Measurements from ENCODE around the gene OLFML2A. TPM values are rescaled to one million over a fixed set of nuclear protein-coding genes. Genes with fewer than 3 reads are reported as not detected.

The OLFML2A gene
- total and polyA plus RNA-seq, 2 of the 13 experiments (the other 11 are each of a cell fraction or from before 2014, with no cell fraction given): 0.01 to 0.02 TPM

DNA sequence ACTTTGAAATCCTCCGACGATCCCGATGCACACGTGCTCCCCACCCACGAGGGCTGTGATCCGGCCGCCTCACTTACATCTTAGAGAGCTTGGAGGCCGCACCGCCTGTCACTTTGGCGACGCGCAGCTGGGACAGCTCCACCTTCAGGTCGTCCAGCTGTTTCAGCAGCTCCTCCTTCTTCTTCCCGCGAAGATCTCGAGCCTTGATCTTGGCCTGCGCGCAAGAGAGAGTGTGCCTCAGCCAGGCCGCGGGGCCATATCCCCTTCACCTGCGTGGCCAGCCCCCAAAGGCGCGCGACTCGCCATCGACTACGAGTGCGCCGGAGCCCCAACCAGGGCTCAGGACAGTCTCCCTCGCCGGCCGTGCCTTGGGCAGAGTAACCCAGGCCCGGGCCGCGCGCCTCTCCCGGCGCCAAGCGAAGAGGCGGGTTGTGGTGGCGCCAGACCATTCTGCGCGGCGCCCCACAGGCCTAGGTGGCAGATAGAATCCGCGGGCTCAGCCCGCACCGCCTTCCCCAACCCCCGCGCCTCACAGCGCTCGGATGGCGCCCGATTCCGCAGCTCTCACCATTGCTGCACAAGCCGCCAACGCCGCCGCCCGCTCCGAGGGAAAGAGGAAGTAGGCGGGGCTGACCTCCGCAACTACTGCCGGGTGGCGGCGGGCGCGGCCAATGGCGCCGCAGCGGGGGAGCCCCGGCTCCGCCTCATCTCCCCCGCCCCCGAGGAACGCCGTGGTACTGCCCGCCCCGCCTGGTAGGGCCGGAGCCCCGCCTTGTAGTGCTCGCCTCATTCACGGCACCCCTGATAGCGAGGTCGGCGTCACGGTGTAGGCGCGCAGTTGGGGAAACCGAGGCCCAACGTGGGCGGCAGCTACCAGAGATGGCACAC is 84.7 kb downstream of the OLFML2A start, which contains the start of the genes ARPC5L and RPL35 (continued):
- TF ChIP-seq, protein P1, sequence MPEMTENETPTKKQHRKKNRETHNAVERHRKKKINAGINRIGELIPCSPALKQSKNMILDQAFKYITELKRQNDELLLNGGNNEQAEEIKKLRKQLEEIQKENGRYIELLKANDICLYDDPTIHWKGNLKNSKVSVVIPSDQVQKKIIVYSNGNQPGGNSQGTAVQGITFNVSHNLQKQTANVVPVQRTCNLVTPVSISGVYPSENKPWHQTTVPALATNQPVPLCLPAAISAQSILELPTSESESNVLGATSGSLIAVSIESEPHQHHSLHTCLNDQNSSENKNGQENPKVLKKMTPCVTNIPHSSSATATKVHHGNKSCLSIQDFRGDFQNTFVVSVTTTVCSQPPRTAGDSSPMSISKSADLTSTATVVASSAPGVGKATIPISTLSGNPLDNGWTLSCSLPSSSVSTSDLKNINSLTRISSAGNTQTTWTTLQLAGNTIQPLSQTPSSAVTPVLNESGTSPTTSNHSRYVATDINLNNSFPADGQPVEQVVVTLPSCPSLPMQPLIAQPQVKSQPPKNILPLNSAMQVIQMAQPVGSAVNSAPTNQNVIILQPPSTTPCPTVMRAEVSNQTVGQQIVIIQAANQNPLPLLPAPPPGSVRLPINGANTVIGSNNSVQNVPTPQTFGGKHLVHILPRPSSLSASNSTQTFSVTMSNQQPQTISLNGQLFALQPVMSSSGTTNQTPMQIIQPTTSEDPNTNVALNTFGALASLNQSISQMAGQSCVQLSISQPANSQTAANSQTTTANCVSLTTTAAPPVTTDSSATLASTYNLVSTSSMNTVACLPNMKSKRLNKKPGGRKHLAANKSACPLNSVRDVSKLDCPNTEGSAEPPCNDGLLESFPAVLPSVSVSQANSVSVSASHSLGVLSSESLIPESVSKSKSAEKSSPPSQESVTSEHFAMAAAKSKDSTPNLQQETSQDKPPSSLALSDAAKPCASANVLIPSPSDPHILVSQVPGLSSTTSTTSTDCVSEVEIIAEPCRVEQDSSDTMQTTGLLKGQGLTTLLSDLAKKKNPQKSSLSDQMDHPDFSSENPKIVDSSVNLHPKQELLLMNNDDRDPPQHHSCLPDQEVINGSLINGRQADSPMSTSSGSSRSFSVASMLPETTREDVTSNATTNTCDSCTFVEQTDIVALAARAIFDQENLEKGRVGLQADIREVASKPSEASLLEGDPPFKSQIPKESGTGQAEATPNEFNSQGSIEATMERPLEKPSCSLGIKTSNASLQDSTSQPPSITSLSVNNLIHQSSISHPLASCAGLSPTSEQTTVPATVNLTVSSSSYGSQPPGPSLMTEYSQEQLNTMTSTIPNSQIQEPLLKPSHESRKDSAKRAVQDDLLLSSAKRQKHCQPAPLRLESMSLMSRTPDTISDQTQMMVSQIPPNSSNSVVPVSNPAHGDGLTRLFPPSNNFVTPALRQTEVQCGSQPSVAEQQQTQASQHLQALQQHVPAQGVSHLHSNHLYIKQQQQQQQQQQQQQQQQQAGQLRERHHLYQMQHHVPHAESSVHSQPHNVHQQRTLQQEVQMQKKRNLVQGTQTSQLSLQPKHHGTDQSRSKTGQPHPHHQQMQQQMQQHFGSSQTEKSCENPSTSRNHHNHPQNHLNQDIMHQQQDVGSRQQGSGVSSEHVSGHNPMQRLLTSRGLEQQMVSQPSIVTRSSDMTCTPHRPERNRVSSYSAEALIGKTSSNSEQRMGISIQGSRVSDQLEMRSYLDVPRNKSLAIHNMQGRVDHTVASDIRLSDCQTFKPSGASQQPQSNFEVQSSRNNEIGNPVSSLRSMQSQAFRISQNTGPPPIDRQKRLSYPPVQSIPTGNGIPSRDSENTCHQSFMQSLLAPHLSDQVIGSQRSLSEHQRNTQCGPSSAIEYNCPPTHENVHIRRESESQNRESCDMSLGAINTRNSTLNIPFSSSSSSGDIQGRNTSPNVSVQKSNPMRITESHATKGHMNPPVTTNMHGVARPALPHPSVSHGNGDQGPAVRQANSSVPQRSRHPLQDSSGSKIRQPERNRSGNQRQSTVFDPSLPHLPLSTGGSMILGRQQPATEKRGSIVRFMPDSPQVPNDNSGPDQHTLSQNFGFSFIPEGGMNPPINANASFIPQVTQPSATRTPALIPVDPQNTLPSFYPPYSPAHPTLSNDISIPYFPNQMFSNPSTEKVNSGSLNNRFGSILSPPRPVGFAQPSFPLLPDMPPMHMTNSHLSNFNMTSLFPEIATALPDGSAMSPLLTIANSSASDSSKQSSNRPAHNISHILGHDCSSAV (CRISPR knock-in tag; IDR thresholded peaks at IDR 0.05; ENCODE audit: borderline replicate concordance): peak; percentile 88; the same call in 1 of the 2 replicates
- TF ChIP-seq ADNP (CRISPR knock-in tag; IDR thresholded peaks at IDR 0.05) (no peak), ZNF615 (CRISPR knock-in tag; IDR thresholded peaks at IDR 0.05; ENCODE audit: borderline replicate concordance) (no peak), PTBP1 (IDR thresholded peaks at IDR 0.05; ENCODE audit: low read depth, low read length, poor library complexity, severe bottlenecking) (no peak), HNRNPUL1 (IDR thresholded peaks at IDR 0.05; ENCODE audit: low read depth, low read length) (no peak), ZNF589 (CRISPR knock-in tag; conservative IDR thresholded peaks at IDR 0.05) (no peak; the same call in 1 of the 2 replicates), PCBP1 (IDR thresholded peaks at IDR 0.05; ENCODE audit: borderline replicate concordance, low read depth, low read length) (no peak), ZNF460 (CRISPR knock-in tag; IDR thresholded peaks at IDR 0.05; ENCODE audit: borderline replicate concordance) (no peak), ZNF296 (CRISPR knock-in tag; conservative IDR thresholded peaks at IDR 0.05) (peak; percentile 86; the same call in 1 of the 2 replicates)
- TF ChIP-seq, protein P2, sequence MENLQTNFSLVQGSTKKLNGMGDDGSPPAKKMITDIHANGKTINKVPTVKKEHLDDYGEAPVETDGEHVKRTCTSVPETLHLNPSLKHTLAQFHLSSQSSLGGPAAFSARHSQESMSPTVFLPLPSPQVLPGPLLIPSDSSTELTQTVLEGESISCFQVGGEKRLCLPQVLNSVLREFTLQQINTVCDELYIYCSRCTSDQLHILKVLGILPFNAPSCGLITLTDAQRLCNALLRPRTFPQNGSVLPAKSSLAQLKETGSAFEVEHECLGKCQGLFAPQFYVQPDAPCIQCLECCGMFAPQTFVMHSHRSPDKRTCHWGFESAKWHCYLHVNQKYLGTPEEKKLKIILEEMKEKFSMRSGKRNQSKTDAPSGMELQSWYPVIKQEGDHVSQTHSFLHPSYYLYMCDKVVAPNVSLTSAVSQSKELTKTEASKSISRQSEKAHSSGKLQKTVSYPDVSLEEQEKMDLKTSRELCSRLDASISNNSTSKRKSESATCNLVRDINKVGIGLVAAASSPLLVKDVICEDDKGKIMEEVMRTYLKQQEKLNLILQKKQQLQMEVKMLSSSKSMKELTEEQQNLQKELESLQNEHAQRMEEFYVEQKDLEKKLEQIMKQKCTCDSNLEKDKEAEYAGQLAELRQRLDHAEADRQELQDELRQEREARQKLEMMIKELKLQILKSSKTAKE (CRISPR knock-in tag; IDR thresholded peaks at IDR 0.05; ENCODE audit: borderline replicate concordance): no peak
- TF ChIP-seq, protein P3, sequence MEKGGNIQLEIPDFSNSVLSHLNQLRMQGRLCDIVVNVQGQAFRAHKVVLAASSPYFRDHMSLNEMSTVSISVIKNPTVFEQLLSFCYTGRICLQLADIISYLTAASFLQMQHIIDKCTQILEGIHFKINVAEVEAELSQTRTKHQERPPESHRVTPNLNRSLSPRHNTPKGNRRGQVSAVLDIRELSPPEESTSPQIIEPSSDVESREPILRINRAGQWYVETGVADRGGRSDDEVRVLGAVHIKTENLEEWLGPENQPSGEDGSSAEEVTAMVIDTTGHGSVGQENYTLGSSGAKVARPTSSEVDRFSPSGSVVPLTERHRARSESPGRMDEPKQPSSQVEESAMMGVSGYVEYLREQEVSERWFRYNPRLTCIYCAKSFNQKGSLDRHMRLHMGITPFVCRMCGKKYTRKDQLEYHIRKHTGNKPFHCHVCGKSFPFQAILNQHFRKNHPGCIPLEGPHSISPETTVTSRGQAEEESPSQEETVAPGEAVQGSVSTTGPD (CRISPR knock-in tag; IDR thresholded peaks at IDR 0.05): no peak
- TF ChIP-seq, protein P4, sequence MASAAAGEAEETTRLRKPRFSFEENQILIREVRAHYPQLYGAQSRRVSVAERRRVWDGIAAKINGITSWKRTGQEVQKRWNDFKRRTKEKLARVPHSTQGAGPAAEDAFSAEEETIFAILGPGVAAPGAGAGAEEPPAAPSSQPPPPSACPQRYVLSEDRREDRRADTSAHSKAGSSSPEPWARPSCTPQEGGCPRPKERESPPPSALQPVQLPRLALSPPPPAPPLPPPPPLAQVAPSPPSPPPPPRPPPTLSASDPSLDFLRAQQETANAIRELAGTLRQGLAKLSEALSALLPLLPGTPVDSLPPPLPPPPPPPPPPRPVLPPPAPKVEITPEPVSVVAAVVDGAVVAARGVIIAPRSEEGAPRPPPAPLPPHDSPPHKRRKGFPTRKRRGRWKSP (CRISPR knock-in tag; IDR thresholded peaks at IDR 0.05): no peak
- TF ChIP-seq, protein P5, sequence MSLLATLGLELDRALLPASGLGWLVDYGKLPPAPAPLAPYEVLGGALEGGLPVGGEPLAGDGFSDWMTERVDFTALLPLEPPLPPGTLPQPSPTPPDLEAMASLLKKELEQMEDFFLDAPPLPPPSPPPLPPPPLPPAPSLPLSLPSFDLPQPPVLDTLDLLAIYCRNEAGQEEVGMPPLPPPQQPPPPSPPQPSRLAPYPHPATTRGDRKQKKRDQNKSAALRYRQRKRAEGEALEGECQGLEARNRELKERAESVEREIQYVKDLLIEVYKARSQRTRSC (CRISPR knock-in tag; IDR thresholded peaks at IDR 0.05; ENCODE audit: low read depth): no peak

Data from HepG2 (cell line).